ENCODE measurements around the gene LRMDA.

Gene LRMDA

GRCh38 chr10:75939541-75939940, 508.1 kb downstream of the LRMDA start:
- DNase-seq = no peak

GRCh38 chr10:75940742-75941141, 509.3 kb downstream of the LRMDA start:
- DNase-seq = no peak

GRCh38 chr10:75941223-75941801, 509.9 kb downstream of the LRMDA start:
- no peak for DNase-seq

GRCh38 chr10:75944061-75944460, 512.6 kb downstream of the LRMDA start:
- DNase-seq = no peak

GRCh38 chr10:75948583-75948982, 517.2 kb downstream of the LRMDA start:
- DNase-seq = no peak

- DNase-seq = no peak
Measured at GRCh38 chr10:75950307-75950706, 518.9 kb downstream of the LRMDA start.

GRCh38 chr10:75950997-75951589, 519.7 kb downstream of the LRMDA start:
- no peak for DNase-seq

GRCh38 chr10:75951627-75952026, 520.2 kb downstream of the LRMDA start:
- DNase-seq = no peak

- no peak for DNase-seq
Measured at GRCh38 chr10:75952093-75952492, 520.7 kb downstream of the LRMDA start.

- DNase-seq = no peak
Measured at GRCh38 chr10:75954486-75954885, 523.1 kb downstream of the LRMDA start.

GRCh38 chr10:75955973-75956502, 524.6 kb downstream of the LRMDA start:
- no peak for DNase-seq

- no peak for DNase-seq
Measured at GRCh38 chr10:75956624-75957023, 525.2 kb downstream of the LRMDA start.

GRCh38 chr10:75957314-75958120, 526.1 kb downstream of the LRMDA start:
- DNase-seq = no peak

GRCh38 chr10:75959209-75959608, 527.8 kb downstream of the LRMDA start:
- DNase-seq = no peak

GRCh38 chr10:75959912-75960311, 528.5 kb downstream of the LRMDA start:
- no peak for DNase-seq

GRCh38 chr10:75962395-75963061, 531.1 kb downstream of the LRMDA start:
- DNase-seq = no peak

GRCh38 chr10:75967491-75967890, 536.1 kb downstream of the LRMDA start:
- no peak for DNase-seq

GRCh38 chr10:75969031-75969430, 537.6 kb downstream of the LRMDA start:
- no peak for DNase-seq

- no peak for DNase-seq
Measured at GRCh38 chr10:75971402-75972211, 540.2 kb downstream of the LRMDA start.

- no peak for DNase-seq
Measured at GRCh38 chr10:75972491-75973276, 541.3 kb downstream of the LRMDA start.

- no peak for DNase-seq
Measured at GRCh38 chr10:75974080-75974479, 542.7 kb downstream of the LRMDA start.

- DNase-seq = no peak
Measured at GRCh38 chr10:75976681-75977080, 545.3 kb downstream of the LRMDA start.
